HG03064 (cell line): ENCODE results near the gene MMP15.
A peak's percentile ranks its signal among the peaks of the same experiment; 100 is the strongest.
"Not testable (repeated sequence)": the region's sequence is repeated elsewhere in the genome, so short reads cannot be mapped to it uniquely, and the experiment has no call there.

Experiments used
- ATAC-seq: cut with Tn5 transposase; IDR thresholded peaks from one replicate; pipeline ENCODE4 v1.9.1; 2021; ENCODE audit warnings: low read depth; ENCODE audit not compliant: unreplicated experiment

MMP15 gene

GRCh38 chr16:57995721-57996405 lies 29.7 kb upstream of the MMP15 start:
- no peak for ATAC-seq

- no peak for ATAC-seq
These were observed 29.0 kb upstream of the MMP15 start for GRCh38 chr16:57996406-57997175.

- no peak for ATAC-seq
These were observed 28.4 kb upstream of the MMP15 start for GRCh38 chr16:57997176-57997527.

- no peak for ATAC-seq
These were observed 27.9 kb upstream of the MMP15 start for GRCh38 chr16:57997528-57998265.

- ATAC-seq: no peak
These were observed 27.1 kb upstream of the MMP15 start for GRCh38 chr16:57998486-57998885.

GRCh38 chr16:57998992-57999365 lies 26.6 kb upstream of the MMP15 start:
- no peak for ATAC-seq

- ATAC-seq: no peak
These were observed 26.1 kb upstream of the MMP15 start for GRCh38 chr16:57999366-57999970.

GRCh38 chr16:57999971-58000705 lies 25.4 kb upstream of the MMP15 start, which contains the start of gene ZNF319:
Gene ZNF319, minus strand, starts transcription at chr16:58000672. Its CDS starts 2,407 bp downstream, at chr16:57998265.
- peak; percentile 21 for ATAC-seq

- peak; percentile 80 for ATAC-seq
These were observed 24.6 kb upstream of the MMP15 start, which contains the start of gene USB1 for GRCh38 chr16:58000706-58001676. Gene USB1, plus strand, starts transcription at chr16:58001407. Its CDS starts 77 bp downstream, at chr16:58001484.

GRCh38 chr16:58001781-58002415 lies 23.7 kb upstream of the MMP15 start:
- ATAC-seq: no peak

- ATAC-seq: no peak
These were observed 23.1 kb upstream of the MMP15 start for GRCh38 chr16:58002416-58002800.

- ATAC-seq: no peak
These were observed 22.6 kb upstream of the MMP15 start for GRCh38 chr16:58002936-58003335.

- ATAC-seq: not testable (repeated sequence)
These were observed 20.8 kb upstream of the MMP15 start for GRCh38 chr16:58004736-58005135.

GRCh38 chr16:58009856-58010416 lies 15.6 kb upstream of the MMP15 start:
- ATAC-seq: no peak

- no peak for ATAC-seq
These were observed 14.7 kb upstream of the MMP15 start for GRCh38 chr16:58010886-58011285.

- no peak for ATAC-seq
These were observed 13.9 kb upstream of the MMP15 start for GRCh38 chr16:58011652-58012051.

- no peak for ATAC-seq
These were observed 13.1 kb upstream of the MMP15 start for GRCh38 chr16:58012481-58012880.

- no peak for ATAC-seq
These were observed 12.2 kb upstream of the MMP15 start for GRCh38 chr16:58013201-58013956.
